GM12801 (cell line): ENCODE measurements around the gene PRELP.

Source experiments
- CTCF ChIP-seq: IDR thresholded peaks from one replicate; pipeline ENCODE4 v1.5.1; 2011; ENCODE audit warnings: control low read depth; ENCODE audit not compliant: insufficient read length; ENCODE audit errors: extremely low read depth

Gene PRELP

GRCh38 chr1:203491664-203492063, 16.1 kb downstream of the PRELP start:
- TF ChIP-seq CTCF = no peak

- no peak for TF ChIP-seq CTCF
These were observed 16.6 kb downstream of the PRELP start for GRCh38 chr1:203492082-203492747.

GRCh38 chr1:203492748-203493130, 17.1 kb downstream of the PRELP start:
- TF ChIP-seq CTCF = no peak

GRCh38 chr1:203493901-203494300, 18.3 kb downstream of the PRELP start, which contains the start of gene OPTC:
Gene OPTC, plus strand, starts transcription at chr1:203494153. Its CDS starts 1,853 bp downstream, at chr1:203496006.
- no peak for TF ChIP-seq CTCF

GRCh38 chr1:203495845-203496244, 20.2 kb downstream of the PRELP start:
- TF ChIP-seq CTCF = no peak

GRCh38 chr1:203497269-203497777, 21.7 kb downstream of the PRELP start:
- TF ChIP-seq CTCF = no peak

GRCh38 chr1:203499643-203500278, 24.2 kb downstream of the PRELP start:
- TF ChIP-seq CTCF = no peak
